GM08714 (cell line): Measurements from ENCODE around the gene LRP1-AS.

Experiments used
- H3K4me3 ChIP-seq: fragments of 200-500 bp; sonication (Bioruptor generic); 2 replicates; pipeline ENCODE4 v1.5.1; 2014; ENCODE audit warnings: mild to moderate bottlenecking, low read length, inconsistent platforms
- ZNF274 ChIP-seq: IDR thresholded peaks from 2 replicates; pipeline ENCODE4 v1.6.1; 2012; ENCODE audit warnings: mild to moderate bottlenecking, low read depth, low read length

Gene LRP1-AS

GRCh38 chr12:57148469-57149244 lies 1.2 kb upstream of the LRP1-AS start:
- no peak for TF ChIP-seq ZNF274
- no peak overlapping the region for H3K4me3 ChIP-seq

GRCh38 chr12:57146092-57146491 lies 1.3 kb downstream of the LRP1-AS start:
- H3K4me3 ChIP-seq, result no peak overlapping the region
- TF ChIP-seq ZNF274, result no peak

GRCh38 chr12:57145460-57146059 lies 1.9 kb downstream of the LRP1-AS start:
- no peak overlapping the region for H3K4me3 ChIP-seq
- no peak for TF ChIP-seq ZNF274

- H3K4me3 ChIP-seq, result no peak overlapping the region
- TF ChIP-seq ZNF274, result no peak
Measured at GRCh38 chr12:57143454-57143853, 4.0 kb downstream of the LRP1-AS start.

- TF ChIP-seq ZNF274, result no peak
- H3K4me3 ChIP-seq, result no peak overlapping the region
Measured at GRCh38 chr12:57142727-57143126, 4.7 kb downstream of the LRP1-AS start.

GRCh38 chr12:57142121-57142520 lies 5.3 kb downstream of the LRP1-AS start:
- no peak for TF ChIP-seq ZNF274
- no peak overlapping the region for H3K4me3 ChIP-seq

- no peak for TF ChIP-seq ZNF274
Measured at GRCh38 chr12:57141249-57141648, 6.2 kb downstream of the LRP1-AS start.

GRCh38 chr12:57139796-57140649 lies 7.4 kb downstream of the LRP1-AS start:
- no peak overlapping the region for H3K4me3 ChIP-seq
- no peak for TF ChIP-seq ZNF274

More at GRCh38 chr12:57141249-57141648, 6.2 kb downstream of the LRP1-AS start:
- no peak overlapping the region for H3K4me3 ChIP-seq

GRCh38 chr12:57138526-57139272 lies 8.7 kb downstream of the LRP1-AS start:
- TF ChIP-seq ZNF274, result no peak
- no peak overlapping the region for H3K4me3 ChIP-seq

GRCh38 chr12:57135527-57136326 lies 11.7 kb downstream of the LRP1-AS start:
- no peak overlapping the region for H3K4me3 ChIP-seq
- no peak for TF ChIP-seq ZNF274

- no peak for TF ChIP-seq ZNF274
- H3K4me3 ChIP-seq, result no peak overlapping the region
Measured at GRCh38 chr12:57134949-57135348, 12.5 kb downstream of the LRP1-AS start.

GRCh38 chr12:57133916-57134315 lies 13.5 kb downstream of the LRP1-AS start:
- no peak overlapping the region for H3K4me3 ChIP-seq
- TF ChIP-seq ZNF274, result no peak

GRCh38 chr12:57133013-57133569 lies 14.3 kb downstream of the LRP1-AS start:
- TF ChIP-seq ZNF274, result no peak
- no peak overlapping the region for H3K4me3 ChIP-seq
